ENCODE results near the gene PLEKHG5.
A peak's percentile ranks its signal among the peaks of the same experiment; 100 is the strongest.
"Not testable (repeated sequence)": the region's sequence is repeated elsewhere in the genome, so short reads cannot be mapped to it uniquely, and the experiment has no call there.

PLEKHG5 gene

GRCh38 chr1:6466023-6466422, 25.4 kb downstream of the PLEKHG5 start, which contains the start of gene TNFRSF25:
TNFRSF25 (minus strand) TSS chr1:6466173; CDS start chr1:6466107, 66 bp downstream.
- no peak for DNase-seq
- intact Hi-C loops (cut with DNase I): no loop called here

- peak in 1 of 10 donors; percentile 74 for DNase-seq
- intact Hi-C loops (cut with DNase I): no loop called here
Measured at GRCh38 chr1:6465461-6466005, 25.9 kb downstream of the PLEKHG5 start.

GRCh38 chr1:6464915-6465314, 26.6 kb downstream of the PLEKHG5 start:
- intact Hi-C loops (cut with DNase I): no loop called here
- peak in 1 of 10 donors; percentile 62 for DNase-seq

GRCh38 chr1:6464514-6464836, 27.0 kb downstream of the PLEKHG5 start:
- DNase-seq: peak in 2 of 10 donors; percentile 30 to 81

GRCh38 chr1:6463120-6463412, 28.4 kb downstream of the PLEKHG5 start:
- no peak for DNase-seq
- intact Hi-C loops (cut with DNase I): no loop called here

More at GRCh38 chr1:6464514-6464836, 27.0 kb downstream of the PLEKHG5 start:
- intact Hi-C loops (cut with DNase I): no loop called here

GRCh38 chr1:6462412-6463119, 28.9 kb downstream of the PLEKHG5 start:
- peak in 1 of 10 donors; percentile 83 for DNase-seq
- intact Hi-C loops (cut with DNase I): no loop called here

- DNase-seq: peak in 1 of 10 donors; percentile 81
- intact Hi-C loops (cut with DNase I): no loop called here
Measured at GRCh38 chr1:6461538-6462411, 29.7 kb downstream of the PLEKHG5 start.

GRCh38 chr1:6461051-6461530, 30.4 kb downstream of the PLEKHG5 start:
- DNase-seq: no peak
- intact Hi-C loops (cut with DNase I): no loop called here

- DNase-seq: peak in 1 of 10 donors; percentile 71
- intact Hi-C loops (cut with DNase I): no loop called here
Measured at GRCh38 chr1:6460301-6461050, 31.0 kb downstream of the PLEKHG5 start.

- DNase-seq: peak in 1 of 10 donors; percentile 77
- intact Hi-C loops (cut with DNase I): no loop called here
Measured at GRCh38 chr1:6459850-6460265, 31.6 kb downstream of the PLEKHG5 start.

GRCh38 chr1:6456800-6457466, 34.5 kb downstream of the PLEKHG5 start:
- intact Hi-C loops (cut with DNase I): no loop called here
- DNase-seq: peak in 1 of 10 donors; percentile 66

GRCh38 chr1:6455752-6456520, 35.5 kb downstream of the PLEKHG5 start:
- intact Hi-C loops (cut with DNase I): not testable (repeated sequence)
- peak in 1 of 10 donors; percentile 48 for DNase-seq

GRCh38 chr1:6454856-6455751, 36.4 kb downstream of the PLEKHG5 start:
- DNase-seq: peak in 1 of 10 donors; percentile 78
- intact Hi-C loops (cut with DNase I): no loop called here

GRCh38 chr1:6453895-6454855, 37.3 kb downstream of the PLEKHG5 start:
- DNase-seq; intact Hi-C loops (cut with DNase I): not testable (repeated sequence)

- intact Hi-C loops (cut with DNase I): no loop called here
- DNase-seq: no peak
Measured at GRCh38 chr1:6450943-6451373, 40.5 kb downstream of the PLEKHG5 start.

GRCh38 chr1:6450486-6450885, 41.0 kb downstream of the PLEKHG5 start:
- intact Hi-C loops (cut with DNase I); DNase-seq: not testable (repeated sequence)

- DNase-seq: no peak
- intact Hi-C loops (cut with DNase I): no loop called here
Measured at GRCh38 chr1:6450005-6450450, 41.4 kb downstream of the PLEKHG5 start.
